ENCODE results near the gene RTP4. TPM values are rescaled to one million over a fixed set of nuclear protein-coding genes. Genes with fewer than 3 reads are reported as not detected.
"Not testable (repeated sequence)": the region's sequence is repeated elsewhere in the genome, so short reads cannot be mapped to it uniquely, and the experiment has no call there.

Gene RTP4
- total RNA-seq, 2 experiments from 2014 or later = 1.8 to 1.9 TPM

DNA sequence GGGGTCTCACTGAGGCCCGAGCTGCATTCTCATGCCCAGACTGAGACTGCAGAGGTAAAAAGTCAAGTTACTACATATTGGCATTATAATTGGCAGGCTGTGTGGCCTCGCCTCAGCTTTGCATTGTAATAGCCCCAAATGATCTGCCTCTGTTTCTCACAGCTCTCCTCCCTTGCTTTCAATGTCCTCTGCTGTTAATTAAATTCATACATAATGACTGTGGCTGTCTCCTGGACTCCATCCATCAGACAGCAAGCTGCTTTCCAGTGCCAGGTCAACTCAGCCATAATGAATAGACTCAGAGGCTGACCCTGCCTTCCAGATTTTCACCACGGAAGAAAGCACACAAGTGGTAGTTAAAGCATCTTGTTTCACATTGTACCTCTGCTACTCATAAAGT lies 7.6 kb upstream of the RTP4 start:
- ChIA-PET CTCF (no interaction called here), POLR2A (interaction anchor here (0.7 kb wide), 1 partner anchor 9 kb away, joined by 3 read pairs; no protein-coding TSS in a partner anchor)

DNA sequence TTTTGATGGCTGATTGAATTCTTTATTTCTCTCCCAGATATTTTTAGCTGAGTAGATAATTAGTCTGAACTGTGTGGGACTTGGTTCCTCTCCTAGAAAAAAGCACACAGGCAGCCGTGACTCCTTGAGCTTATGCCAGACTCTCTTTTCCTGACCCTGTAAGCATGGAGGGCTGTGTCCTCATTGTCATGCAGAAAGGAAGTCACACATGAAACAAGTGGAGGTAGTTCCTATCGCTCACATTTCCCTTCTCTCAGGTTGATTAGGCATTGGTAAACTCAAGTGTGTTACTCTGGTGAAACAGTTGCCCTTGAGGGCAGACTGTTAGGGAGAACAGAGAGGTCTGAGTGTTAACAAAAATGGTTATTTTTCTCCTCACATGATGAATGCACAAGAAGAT lies 6.3 kb upstream of the RTP4 start:
- POLR2A ChIA-PET = no interaction called here
- CTCF ChIA-PET = no interaction called here

GRCh38 chr3:187367561-187368103 lies 553 bp upstream of the RTP4 start:
- CTCF ChIA-PET = interaction anchor here (1.0 to 1.4 kb wide), 3 partner anchors 42 to 312 kb away, joined by 3 to 4 read pairs (median 3); partner anchors contain the start of gene RPL39L
- POLR2A ChIA-PET = interaction anchor here (0.6 to 0.9 kb wide), 2 partner anchors 9 to 379 kb away, joined by 3 to 5 read pairs; no protein-coding TSS in a partner anchor

DNA sequence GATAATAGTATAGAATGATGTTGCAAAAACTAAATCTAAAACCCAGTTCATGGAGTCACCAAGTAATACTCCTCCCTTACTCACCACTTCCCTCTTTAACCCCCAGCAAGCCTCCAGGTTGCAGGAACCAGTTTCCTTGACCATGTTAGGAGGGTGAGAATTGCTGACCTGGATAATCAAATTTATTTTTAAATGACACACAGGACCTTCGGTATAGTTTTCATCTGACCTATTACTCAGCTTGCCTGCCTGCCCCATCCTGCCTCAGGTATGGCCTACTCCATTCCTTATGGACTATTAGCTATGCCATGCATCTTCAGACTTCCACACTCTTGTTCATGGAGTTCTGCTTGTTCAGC lies 883 bp downstream of the RTP4 start:
- CTCF ChIA-PET = interaction anchor here (0.8 to 2.0 kb wide), 3 partner anchors 49 to 229 kb away, joined by 3 to 7 read pairs (median 3); partner anchors contain the start of gene RPL39L
- POLR2A ChIA-PET = interaction anchor here (0.6 kb wide), 1 partner anchor 491 kb away, joined by 3 read pairs; no protein-coding TSS in a partner anchor

DNA sequence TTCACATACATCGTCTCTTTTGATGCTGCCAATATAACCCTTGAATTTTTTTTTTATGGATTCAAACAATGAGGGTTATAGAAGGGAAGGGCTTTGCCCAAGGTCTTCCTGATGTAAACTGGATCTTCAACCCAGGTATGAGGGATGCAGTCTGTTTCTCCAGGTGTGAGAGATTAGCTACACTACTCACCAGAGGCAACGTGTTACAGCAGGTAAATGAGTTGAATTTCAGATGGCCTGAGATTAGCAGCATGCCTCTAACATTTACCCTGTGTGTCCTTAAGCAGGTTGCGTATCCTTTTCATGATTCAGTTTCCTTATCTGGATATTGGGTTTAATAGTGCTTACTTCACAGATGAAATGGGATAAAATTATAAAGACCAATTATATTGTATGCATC lies 1.9 kb downstream of the RTP4 start:
- CTCF ChIA-PET = interaction anchor here (2.0 kb wide), 1 partner anchor 50 kb away, joined by 7 read pairs; no protein-coding TSS in a partner anchor

GRCh38 chr3:187375581-187375980 lies 7.4 kb downstream of the RTP4 start:
- POLR2A ChIA-PET = no interaction called here
- CTCF ChIA-PET = no interaction called here

More for the DNA sequence above, 1.9 kb downstream of the RTP4 start:
- POLR2A ChIA-PET = interaction anchor here (0.5 kb wide), 1 partner anchor 9 kb away, joined by 3 read pairs; no protein-coding TSS in a partner anchor

- POLR2A ChIA-PET = no interaction called here
Observed at GRCh38 chr3:187377842-187378241, 9.7 kb downstream of the RTP4 start.

DNA sequence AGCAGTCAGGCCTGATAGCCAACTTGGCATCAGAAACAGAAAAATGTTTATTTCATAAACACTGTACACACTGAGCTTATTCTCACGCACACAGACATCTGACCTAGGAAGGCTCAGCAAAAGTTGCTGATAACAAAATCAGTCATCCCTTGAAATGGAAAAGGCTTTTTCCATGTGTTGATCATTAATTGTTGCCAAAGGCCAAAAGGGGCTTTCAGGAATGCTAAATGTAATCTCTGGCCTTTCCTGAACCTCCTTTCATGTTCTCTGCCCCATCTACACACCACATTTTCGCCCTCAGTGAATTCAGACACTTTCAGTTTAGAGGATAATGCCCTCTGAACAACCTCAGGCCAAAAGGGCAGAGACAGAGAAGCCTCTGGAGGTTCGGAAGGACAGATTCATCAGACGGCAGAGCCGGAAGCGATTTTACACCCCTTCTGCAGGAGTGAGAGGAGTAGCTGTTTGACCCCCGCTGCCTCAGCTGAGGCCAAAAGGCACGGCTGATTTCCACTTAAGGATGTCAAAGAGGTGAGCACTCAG lies 14.5 kb downstream of the RTP4 start:
- ChIA-PET POLR2A (no interaction called here), CTCF (no interaction called here)

More at GRCh38 chr3:187377842-187378241, 9.7 kb downstream of the RTP4 start:
- CTCF ChIA-PET = no interaction called here

DNA sequence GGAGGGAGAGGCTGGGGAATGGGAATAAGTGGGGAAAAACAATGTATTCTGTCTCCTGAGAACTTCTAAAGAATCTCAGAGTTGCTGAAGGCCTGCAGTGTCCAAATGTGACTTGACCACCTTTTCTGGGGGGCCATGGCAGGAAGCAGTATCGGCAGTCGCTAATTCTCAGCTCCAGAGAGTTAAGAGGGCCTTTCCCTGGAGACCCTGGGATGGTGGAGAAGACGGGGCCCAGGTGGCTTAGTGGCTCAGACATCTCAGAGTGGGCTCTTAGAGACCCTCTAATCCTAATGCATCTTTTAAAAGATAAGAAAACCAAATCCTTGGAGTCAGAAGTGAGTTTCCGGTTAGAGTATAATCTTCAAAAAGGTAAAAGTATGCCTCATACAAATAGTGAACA lies 15.1 kb downstream of the RTP4 start:
- ChIA-PET CTCF (no interaction called here), POLR2A (no interaction called here)

- CTCF ChIA-PET = no interaction called here
- POLR2A ChIA-PET = no interaction called here
Observed at GRCh38 chr3:187385296-187385695, 17.1 kb downstream of the RTP4 start.

- ChIA-PET CTCF (no interaction called here), POLR2A (no interaction called here)
Observed at GRCh38 chr3:187396661-187397060, 28.5 kb downstream of the RTP4 start.

- ChIA-PET POLR2A (no interaction called here), CTCF (no interaction called here)
Observed at GRCh38 chr3:187398955-187399354, 30.8 kb downstream of the RTP4 start.

DNA sequence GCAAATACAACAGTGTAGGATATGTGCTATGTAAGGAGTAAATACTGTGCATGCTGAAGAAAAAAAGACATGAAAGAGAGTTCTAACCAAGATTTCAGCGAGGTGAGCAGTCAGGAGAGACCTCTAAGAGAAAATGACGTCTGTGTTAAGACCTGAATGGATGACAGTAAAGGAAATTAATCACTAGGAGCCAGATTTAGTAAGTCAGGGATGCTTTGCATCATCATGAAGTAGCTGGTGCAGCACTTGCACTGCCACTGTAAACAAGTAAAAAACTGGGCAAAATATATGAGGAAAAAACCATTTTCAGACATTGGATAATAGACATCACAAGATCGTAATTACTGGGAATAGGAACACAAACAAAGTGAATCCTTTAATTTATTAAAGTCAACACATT lies 32.6 kb downstream of the RTP4 start:
- ChIA-PET CTCF (no interaction called here), POLR2A (no interaction called here)

- CTCF ChIA-PET = no interaction called here
- POLR2A ChIA-PET = no interaction called here
Observed at GRCh38 chr3:187401856-187402255, 33.7 kb downstream of the RTP4 start.

DNA sequence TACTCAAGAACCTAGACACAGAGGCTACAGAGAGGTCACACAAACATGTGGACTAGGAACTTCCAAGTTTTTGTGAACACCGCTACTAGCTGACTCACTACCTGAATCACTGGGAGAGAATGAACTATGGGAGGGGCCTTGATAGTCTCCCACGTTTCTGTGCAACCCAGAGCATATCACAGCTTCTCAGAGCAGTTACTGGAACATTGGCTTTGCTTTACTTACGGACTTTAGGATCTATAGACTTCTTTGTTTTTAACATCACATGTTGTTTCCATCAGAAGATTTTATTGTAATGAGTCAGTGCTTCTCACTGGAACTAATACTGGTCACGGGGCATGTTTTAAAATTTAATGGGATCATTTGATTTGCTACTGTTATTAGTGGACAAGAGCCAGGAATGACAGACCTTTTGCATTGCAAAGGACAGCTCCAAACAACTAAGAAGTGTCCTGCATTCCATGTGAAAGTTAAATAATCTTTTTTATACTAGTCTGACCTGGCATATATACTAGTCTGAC lies 35.6 kb downstream of the RTP4 start:
- POLR2A ChIA-PET = no interaction called here

DNA sequence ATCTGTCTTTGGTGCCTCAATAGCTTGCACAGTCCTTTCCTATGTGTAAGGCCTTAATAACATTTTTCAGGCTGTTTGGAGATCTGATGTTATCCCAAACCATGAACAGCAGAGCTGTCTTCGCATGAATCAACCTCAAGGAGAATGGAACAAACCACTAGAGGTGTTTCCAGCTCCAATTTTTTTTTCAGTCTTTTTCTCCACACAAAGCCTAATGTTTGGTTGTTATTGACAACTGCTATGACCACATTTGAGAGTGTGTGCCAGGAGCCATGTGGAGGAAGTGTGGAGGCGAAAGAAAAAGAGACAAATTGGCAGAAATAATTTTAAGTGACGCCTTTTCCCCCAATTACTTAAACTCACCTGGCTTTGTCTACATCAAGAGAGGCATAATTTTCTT lies 38.7 kb downstream of the RTP4 start:
- ChIA-PET POLR2A (no interaction called here), CTCF (no interaction called here)

More for the DNA sequence above, 35.6 kb downstream of the RTP4 start:
- CTCF ChIA-PET = no interaction called here

DNA sequence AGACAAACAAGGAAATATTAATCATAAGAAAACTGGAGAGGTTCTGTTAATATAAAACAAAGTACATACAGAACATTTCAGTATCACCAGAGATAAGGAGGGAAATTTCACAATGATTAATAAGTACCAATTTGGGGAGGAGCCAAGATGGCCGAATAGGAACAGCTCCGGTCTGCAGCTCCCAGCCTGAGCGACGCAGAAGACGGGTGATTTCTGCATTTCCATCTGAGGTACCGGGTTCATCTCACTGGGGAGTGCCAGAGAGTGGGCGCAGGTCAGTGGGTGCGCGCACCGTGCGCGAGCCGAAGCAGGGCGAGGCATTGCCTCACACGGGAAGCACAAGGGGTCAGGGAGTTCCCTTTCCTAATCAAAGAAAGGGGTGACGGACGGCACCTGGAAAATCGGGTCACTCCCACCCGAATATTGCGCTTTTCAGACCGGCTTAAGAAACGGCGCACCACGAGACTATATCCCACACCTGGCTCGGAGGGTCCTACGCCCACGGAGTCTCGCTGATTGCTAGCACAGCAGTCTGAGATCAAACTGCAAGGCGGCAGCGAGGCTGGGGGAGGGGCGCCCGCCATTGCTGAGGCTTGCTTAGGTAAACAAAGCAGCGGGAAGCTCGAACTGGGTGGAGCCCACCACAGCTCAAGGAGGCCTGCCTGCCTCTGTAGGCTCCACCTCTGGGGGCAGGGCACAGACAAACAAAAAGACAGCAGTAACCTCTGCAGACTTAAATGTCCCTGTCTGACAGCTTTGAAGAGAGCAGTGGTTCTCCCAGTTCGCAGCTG lies 44.0 kb downstream of the RTP4 start:
- POLR2A ChIA-PET, CTCF ChIA-PET: not testable (repeated sequence)
